T47D (cell line): ENCODE results near the gene SYNDIG1L.

Experiments
- DNase-seq, 2 experiments: peaks; one replicate each; pipeline versions ENCODE4 v3.0.0 to v3.0.0-alpha.2; 2011 to 2012; ENCODE audit warnings: low read depth in 1 of 2, low spot score in 1 of 2
- JUND ChIP-seq: IDR thresholded peaks from 2 replicates; pipeline ENCODE4 v1.6.1; 2012; ENCODE audit warnings: low read depth
- in situ Hi-C: cut with HindIII; loops from 2 replicates; pipeline ENCODE4 v1.10.0; 2016; ENCODE audit warnings: low sequenced_read_pairs, low pct_unique_long_range_greater_than_20kb

The SYNDIG1L gene

DNA sequence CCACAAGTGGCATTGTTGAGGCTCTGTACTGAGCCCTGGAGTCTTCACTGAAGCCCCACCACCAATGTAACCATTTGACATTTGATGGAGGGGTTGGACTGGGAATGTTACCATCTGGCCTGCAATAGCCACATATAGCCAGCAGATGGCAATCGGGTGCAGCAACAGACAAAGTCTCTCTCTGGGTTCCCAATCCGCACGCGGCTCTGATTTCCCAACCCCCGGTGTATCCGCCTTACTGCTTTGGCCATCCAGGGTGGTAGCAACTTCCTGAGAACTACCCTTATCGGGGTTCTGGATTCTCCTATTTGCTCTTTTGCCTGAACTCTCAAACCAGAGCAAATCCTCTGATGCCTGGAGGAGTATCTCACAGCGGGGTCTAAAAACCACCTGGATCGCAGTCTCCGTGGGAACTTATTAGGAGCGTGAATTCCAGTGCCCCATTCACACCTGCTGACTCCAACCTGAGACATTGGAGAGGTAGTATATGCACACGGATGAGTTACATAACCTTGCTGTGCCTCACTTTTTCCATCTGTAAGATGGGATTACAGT lies 63.6 kb downstream of the SYNDIG1L start:
- peak; percentile 84 for DNase-seq
- in situ Hi-C loops, result no loop called here
- no peak for TF ChIP-seq JUND

DNA sequence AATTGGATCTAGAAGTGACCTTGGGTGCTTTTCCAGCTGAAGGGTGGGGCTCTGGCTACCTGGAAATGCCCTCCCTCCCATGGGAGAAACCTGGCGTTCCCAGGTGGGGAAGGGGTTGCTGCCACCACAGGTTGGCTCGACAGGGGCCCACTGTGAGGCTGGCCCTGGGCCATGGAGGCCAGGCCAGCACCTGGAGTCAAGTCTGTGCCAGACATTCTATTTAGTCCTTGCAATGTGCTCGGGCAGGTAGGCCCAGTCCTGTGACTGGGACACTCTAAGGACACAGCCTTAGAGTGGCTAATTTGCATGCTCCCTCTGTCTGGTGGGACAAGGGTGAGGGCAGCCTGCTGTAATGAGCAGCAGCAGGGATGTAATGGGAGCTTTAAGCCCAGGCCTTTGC lies 65.8 kb downstream of the SYNDIG1L start:
- no peak for TF ChIP-seq JUND
- in situ Hi-C loops, result no loop called here
- DNase-seq, result peak in 1 of 2 experiments; percentile 63

DNA sequence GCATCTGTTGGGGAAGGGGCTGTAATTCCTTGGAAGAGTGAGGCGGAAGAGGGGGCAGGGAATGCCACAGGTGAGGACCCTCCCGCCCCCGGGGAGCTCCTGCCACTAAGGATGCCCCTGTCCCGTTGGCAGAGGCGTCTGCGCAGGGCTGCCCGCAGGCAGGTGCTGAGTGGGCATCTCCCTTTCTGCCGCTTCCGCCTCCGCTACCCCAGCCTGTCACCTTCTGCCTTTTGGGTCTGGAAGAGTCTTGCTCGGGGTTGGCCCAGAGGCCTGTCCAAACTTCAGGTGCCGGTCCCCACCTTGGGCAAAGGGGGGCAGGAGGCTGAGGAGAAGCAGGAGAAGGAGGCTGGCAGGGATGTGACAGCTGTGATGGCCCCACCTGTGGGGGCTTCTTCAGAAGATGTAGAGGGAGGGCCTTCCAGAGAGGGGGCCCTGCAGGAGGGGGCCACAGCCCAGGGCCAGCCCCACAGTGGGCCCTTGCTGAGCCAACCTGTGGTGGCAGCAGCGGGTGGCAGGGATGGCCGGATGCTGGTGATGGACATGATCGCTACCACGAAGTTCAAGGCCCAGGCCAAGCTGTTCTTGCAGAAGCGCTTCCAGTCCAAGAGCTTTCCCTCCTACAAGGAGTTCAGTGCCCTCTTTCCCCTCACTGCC lies 67.7 kb downstream of the SYNDIG1L start:
- in situ Hi-C loops, result no loop called here
- TF ChIP-seq JUND, result no peak
- no peak for DNase-seq

GRCh38 chr14:74357585-74357984 lies 68.4 kb downstream of the SYNDIG1L start:
- in situ Hi-C loops, result no loop called here
- TF ChIP-seq JUND, result no peak

DNA sequence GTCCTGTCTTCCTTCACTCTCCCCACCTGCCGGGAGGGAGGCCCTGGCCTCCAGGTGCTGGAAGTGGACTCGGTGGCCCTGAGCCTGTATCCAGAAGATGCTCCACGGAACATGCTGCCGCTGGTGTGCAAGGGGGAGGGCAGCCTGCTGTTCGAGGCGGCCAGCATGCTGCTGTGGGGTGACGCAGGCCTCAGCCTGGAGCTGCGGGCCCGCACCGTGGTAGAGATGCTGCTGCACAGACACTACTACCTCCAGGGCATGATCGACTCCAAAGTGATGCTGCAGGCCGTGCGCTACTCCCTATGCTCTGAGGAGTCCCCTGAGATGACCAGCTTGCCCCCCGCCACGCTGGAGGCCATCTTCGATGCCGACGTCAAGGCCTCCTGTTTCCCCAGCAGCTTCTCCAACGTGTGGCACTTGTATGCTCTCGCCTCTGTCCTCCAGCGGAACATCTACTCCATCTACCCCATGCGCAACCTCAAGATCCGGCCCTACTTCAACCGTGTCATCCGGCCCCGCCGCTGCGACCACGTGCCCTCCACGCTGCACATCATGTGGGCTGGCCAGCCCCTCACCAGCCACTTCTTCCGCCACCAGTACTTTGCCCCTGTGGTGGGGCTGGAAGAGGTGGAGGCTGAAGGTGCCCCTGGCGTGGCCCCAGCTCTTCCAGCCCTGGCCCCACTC lies 69.0 kb downstream of the SYNDIG1L start:
- in situ Hi-C loops, result no loop called here
- no peak for DNase-seq
- TF ChIP-seq JUND, result no peak

More at GRCh38 chr14:74357585-74357984, 68.4 kb downstream of the SYNDIG1L start:
- no peak for DNase-seq
